HG03457 (cell line): ENCODE results near the gene NOXO1.
"Not testable (repeated sequence)": the region's sequence is repeated elsewhere in the genome, so short reads cannot be mapped to it uniquely, and the experiment has no call there.

Experiments used
- ATAC-seq: cut with Tn5 transposase; IDR thresholded peaks from one replicate; pipeline ENCODE4 v1.9.1; 2021; ENCODE audit warnings: moderate number of reproducible peaks; ENCODE audit not compliant: unreplicated experiment

NOXO1 gene

GRCh38 chr16:1963806-1964505, 17.3 kb downstream of the NOXO1 start:
- no peak for ATAC-seq

DNA sequence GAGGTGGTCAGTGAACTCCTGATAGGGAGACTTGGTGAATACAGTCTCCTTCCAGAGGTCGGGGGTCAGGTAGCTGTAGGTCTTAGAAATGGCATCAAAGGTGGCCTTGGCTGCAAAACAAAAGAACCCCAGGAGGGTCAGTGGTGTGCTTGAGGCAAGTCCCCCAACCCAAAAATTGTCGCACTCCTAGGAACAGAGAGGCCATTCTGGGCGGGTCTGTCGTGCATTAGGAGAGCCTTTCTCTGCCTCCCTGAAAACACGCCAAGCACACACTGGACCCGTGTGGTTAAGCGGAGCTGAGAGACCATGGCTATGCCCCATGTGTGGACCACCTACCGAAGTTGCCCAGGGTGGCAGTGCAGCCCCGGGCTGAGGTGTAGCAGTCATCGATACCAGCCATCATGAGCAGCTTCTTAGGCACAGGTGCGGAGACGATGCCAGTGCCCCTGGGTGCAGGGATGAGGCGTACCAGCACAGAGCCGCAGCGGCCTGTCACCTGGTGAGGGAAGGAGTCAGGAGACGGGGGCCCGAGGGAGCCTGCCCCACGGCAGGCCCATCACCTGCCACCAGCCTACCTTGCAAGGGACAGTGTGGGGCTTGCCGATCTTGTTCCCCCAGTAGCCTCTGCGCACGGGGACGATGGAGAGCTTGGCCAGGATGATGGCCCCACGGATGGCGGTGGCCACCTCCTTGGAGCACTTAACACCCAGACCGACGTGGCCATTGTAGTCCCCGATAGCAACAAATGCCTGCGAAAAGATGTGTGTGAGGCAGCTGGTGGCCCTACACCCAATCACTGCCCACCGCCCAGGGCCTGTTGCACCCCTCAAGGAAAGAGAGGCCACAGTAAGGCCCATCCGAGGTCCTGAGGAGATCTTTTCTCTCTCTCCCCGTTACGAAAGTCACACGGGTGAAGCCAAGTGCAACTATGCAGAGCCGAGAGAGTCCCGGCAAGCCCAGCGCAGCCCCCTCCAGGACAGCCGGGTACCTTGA, 18.8 kb downstream of the NOXO1 start:
- ATAC-seq: not testable (repeated sequence)

GRCh38 chr16:1961651-1962067, 19.6 kb downstream of the NOXO1 start:
- no peak for ATAC-seq

DNA sequence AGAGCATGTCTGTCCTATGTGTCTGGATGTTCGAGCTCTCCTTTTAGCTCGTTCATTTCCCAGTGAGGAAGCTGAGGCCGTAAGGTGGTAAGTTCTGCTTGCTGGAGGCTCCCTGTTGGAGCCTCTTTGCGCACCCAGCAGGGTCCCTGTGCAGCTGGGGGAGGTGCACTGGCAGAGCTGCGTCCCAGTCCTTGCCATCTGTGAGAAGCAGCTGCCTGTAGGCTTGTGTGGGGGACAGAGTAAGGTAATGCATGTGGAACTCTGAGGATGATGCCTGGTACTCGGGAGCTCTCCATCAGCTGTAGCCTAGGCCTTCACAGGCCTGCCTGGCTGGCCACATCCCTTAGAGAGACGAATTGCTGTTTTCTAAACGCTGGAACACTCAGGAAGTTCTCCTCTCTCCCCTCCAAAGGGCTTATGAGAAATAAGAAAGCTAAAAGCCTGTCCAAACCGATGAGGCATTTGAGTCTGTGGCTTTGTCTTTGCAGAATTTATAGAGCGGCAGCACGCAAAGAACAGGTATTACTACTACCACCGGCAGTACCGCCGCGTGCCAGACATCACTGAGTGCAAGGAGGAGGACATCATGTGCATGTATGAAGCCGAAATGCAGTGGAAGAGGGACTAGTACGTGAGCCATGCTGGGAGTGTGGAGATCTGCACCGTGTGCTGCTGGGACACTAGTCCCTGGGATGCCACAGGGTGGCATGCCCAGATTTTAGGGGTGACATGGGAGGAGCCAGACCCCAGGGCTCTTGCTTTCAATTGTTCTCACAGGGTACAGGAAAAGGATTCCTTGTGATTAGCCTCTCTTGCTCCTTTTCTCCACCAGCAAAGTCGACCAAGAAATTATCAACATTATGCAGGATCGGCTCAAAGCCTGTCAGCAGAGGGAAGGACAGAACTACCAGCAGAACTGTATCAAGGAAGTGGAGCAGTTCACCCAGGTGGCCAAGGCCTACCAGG, 20.3 kb downstream of the NOXO1 start:
- ATAC-seq: no peak

- ATAC-seq: peak; percentile 51
Measured at GRCh38 chr16:1959269-1960039, 21.8 kb downstream of the NOXO1 start, which contains the start of gene NDUFB10. Gene NDUFB10 (plus strand): TSS chr16:1959538. CDS start chr16:1959625, 87 bp downstream.

GRCh38 chr16:1958715-1959268, 22.5 kb downstream of the NOXO1 start:
- ATAC-seq: no peak

- ATAC-seq: not testable (repeated sequence)
Measured at GRCh38 chr16:1958143-1958491, 23.2 kb downstream of the NOXO1 start.

GRCh38 chr16:1957434-1958142, 23.7 kb downstream of the NOXO1 start:
- not testable (repeated sequence) for ATAC-seq

GRCh38 chr16:1953734-1954133, 27.5 kb downstream of the NOXO1 start:
- no peak for ATAC-seq

DNA sequence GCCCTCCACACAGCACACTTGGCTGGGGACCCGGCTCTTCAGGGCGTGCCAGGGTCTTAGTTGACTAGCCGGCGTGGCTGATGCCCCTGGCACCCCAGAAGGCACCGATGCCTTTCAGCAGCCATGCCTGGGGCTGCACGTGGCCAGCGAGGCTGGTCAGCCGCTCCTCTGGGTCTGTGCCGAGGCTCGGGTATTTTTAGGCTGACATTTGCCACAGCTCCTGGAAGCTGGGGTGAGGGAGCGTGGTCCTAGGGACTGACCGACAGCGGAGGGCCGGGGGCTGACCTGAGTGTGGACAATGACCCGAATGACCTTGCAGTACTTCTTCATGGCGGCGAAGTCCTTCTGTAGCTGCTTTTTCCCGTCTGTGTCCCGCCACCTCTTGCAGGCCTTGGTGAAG, 30.7 kb downstream of the NOXO1 start:
- no peak for ATAC-seq

GRCh38 chr16:1950047-1950446, 31.2 kb downstream of the NOXO1 start:
- no peak for ATAC-seq

GRCh38 chr16:1949507-1949906, 31.8 kb downstream of the NOXO1 start:
- ATAC-seq: no peak

- no peak for ATAC-seq
Measured at GRCh38 chr16:1947369-1947670, 33.9 kb downstream of the NOXO1 start.

- no peak for ATAC-seq
Measured at GRCh38 chr16:1946495-1947368, 34.5 kb downstream of the NOXO1 start.

DNA sequence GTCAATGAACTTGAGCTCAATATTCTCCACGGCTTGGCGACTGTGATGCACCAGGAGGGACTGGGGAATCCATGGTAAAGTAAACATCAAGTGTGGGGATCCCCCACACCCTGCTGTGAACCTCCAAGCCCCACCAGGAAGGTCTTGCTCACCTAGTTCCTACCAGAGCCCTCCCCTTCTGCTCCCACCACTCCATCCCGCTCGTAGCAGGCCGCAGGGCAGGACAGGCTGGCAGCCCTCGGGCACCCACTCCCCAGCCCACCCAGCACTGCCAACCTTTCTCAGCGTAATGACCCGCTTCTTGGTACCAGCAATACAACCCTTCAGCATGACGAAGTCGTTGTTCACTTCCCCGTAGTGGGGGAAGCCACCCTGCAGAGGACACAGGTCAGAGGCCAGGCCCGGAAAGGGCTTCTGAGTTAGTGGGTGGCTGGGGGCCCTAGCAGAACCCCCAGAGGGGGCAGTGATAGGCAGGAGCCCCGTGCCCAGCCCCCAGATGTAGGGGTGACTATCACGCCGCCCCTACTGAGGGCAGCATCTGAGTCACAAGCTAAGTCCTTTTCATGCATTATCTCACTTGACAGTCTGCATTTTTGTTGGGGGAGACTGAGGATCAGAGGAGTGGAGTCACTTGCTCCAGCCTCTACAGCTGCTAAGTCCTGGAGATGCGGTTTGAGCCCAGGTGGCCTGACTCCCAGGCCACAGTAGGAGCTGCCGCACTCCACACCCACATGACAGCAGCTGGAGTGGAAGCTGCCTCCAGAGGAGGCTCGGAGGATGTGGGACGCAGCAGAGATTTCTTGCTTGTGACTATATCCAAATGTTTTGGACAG, 35.5 kb downstream of the NOXO1 start:
- ATAC-seq: no peak

DNA sequence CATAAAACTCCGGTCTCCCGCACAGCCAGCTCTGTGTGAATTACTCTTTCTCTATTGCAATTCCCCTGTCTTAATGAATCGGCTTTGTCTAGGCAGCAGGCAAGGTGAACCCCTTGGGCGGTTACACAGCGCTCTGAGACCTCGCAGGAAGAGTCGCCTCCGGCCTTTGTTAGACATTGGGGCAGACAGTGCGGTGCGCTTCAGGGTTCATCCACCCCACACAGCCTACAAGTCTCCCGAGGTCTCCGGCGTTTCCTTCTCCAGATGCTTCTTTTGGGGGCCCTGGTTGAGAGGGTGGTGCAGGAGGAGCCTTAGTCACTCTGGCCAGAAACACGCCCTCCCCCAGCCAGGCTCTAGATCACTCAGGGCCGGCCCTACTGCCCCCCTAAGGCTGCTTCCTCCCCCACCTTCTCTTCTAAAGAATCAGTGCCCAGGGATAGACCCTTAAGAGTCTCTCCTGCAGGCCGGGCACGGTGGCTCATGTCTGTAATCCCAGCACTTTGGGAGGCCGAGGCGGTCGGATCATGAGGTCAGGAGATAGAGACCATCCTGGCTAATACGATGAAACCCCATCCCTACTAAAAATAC, 36.6 kb downstream of the NOXO1 start:
- no peak for ATAC-seq
